Measurements from ENCODE around the gene NMT1.

DNA sequence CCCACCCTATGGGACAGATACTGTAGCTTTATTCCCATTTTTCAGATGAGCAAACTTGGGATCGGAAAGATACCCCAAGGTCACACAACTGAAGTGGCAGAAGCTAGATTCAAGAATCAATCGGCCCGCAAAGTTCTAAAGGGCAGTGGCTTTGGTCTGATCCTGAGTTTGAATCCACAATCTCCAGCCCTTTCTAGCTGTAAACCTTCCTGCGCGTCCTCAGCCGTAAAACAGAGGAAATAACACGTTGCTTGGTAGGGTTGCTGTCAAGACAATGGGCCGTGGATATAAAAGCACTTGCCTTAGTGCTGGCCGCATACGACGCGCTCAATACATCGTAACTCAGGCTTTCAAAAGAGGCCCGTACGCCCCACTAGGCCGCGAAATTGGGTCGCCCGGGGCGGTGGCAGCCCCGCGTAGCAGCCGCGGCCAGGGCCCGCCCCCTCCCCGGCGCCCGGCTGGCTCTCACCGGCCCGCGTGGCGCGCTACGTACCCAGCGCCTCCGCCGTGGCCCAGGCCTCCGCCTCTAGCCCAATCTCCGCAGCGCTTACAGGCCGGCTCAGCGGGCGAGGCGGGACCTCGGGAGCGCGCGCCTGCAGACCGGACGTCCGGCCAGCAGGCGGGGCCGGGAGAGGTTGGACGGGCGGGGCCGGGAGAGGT lies 9.9 kb upstream of the NMT1 start, which contains the start of gene DCAKD:
- TF ChIP-seq TCF12 (IDR thresholded peaks at IDR 0.05; ENCODE audit: low read depth) (no peak), NFIC (IDR thresholded peaks at IDR 0.05) (no peak), YY1 (IDR thresholded peaks at IDR 0.05; ENCODE audit: low read depth) (0 out of 2 replicates have a peak, but pooled peaks have one; percentile 41)
